NCI-H128 (cell line): ENCODE results near the gene KIF9.
"Not testable (repeated sequence)": the region's sequence is repeated elsewhere in the genome, so short reads cannot be mapped to it uniquely, and the experiment has no call there.

Experiments
- DNase-seq: peaks from one replicate; lab custom pipeline; 2025; ENCODE audit not compliant: unreplicated experiment; lab: John Stamatoyannopoulos, UW

Gene KIF9

GRCh38 chr3:47256331-47256730 is 26.3 kb downstream of the KIF9 start:
- DNase-seq, result not testable (repeated sequence)

DNA sequence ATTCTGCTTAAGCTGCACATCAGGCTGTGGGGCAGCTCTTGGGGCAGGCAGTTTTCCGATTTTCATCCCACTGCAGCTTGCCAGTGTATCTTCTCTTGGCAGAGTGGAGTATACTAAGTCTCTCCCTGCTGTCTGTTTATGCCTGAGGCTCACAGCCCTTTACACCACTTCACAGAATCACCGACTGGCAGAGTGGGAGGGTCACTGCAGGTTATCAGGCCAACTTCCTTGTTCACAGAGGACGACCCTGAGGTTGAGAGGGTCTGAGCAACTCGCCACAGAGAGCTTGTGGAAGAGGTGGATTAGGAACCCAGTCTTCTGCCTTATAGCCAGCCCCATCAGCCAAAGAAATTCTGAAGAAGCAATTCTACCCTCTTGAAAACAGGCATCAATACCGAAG is 30.9 kb downstream of the KIF9 start:
- no peak for DNase-seq

- not testable (repeated sequence) for DNase-seq
Measured at GRCh38 chr3:47251085-47251484, 31.5 kb downstream of the KIF9 start.

DNA sequence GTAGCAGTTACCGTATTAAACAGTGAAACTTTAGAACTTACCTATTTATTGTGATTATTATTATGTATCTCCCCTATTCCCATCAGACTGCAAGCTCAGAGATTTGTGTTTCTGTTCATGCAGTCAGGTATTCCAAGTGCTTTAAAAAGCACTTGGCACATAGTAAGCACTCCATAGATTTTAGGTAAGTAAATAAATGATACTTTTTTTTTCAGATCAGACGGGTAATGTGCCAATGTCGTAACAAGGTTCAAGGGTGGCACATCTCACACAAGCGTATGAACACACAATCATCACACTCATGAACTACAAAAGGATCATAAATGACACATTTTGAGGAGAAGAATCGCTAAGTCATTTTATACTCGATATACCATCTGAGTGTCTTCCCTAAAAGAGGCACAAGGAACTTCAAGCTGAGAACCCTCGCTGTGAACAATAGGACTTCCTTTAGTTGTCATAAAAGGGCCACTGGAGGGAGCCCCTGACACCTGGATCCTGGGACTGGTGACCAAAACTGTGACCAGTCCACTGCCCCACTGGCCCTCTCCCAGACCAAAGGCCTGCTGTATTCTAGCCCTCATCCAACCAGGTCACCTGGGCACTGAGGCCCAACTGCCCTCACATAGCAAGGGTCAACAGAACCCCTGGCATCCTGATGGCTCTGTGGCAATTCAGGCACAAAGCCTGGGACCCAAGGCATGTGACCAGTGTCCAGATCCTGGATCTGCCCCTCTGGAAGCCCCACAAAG is 32.1 kb downstream of the KIF9 start:
- DNase-seq, result no peak

GRCh38 chr3:47247131-47248064 is 35.2 kb downstream of the KIF9 start:
- DNase-seq, result no peak

DNA sequence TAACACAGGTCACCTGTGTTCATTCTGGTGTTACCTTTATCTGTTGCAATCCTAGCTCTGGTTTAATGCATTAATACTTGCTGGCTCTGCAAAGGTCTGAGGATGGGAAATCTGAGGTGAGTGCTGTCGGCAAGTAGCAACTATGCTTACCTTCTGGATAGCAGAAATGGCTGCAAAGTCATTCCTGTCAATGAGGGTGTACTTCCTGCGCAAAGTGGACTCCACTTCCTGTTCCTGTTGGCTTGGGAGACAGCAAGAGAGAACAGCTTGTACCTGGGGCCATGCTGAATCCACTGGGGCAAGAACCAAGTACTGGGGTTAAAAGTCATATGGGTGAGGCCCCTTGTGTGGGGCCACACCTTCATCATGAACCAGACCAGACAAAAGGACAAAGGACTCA is 37.3 kb downstream of the KIF9 start:
- DNase-seq, result no peak

GRCh38 chr3:47244531-47245100 is 38.0 kb downstream of the KIF9 start:
- no peak for DNase-seq

DNA sequence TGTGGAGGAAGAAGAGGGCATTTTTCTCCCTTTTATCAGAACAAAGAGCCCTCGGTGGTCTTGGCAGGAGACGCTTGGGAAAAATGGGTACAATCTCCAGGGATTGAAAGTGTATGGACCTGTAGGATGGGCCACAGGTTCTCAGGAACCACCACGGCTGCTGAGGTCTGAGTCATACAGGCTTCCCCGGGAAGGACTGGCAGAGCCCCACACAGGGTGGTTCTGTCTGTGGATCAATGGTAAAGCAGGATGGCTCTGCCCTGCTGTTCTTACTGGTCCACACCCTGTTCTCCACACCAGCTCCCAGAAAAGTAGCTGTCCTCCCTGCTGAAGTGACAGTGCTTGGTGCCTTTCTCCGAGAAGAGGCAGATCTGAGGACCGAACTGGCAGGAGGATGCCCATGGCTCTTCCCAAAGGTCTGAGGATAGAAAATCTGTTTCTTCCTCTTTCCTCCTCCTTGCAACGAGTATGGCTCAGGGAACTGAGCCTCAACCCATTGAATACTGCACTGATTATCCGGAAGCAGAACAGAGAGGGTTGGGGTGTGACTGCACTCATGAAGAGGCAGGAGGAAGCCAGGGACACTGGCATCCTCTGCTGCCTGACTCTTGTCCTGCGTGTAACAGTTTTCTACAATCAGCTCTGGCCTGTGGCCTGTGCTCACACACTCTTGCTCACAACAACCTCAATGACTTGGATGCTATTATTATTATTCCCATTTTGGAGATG is 39.0 kb downstream of the KIF9 start:
- no peak for DNase-seq

DNA sequence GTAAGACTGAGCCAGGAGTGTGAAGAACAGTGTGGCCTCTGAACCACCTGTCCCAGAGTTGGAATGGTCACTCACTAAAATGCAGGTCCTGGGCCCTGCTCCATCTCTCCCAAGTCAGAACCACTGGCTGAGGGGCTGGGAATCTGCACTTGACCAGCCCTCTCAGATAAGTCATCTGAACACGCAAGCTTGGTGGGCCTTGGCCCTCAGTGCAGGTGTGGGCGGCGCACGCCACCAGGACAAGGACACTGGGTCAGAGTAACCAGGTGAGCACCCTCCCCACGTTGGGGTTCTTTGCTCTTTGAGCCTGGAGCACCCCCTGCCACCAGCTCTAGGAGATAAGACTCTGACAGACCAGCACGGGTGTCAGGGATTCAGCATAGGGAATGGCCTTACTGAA is 42.7 kb downstream of the KIF9 start:
- DNase-seq, result no peak

DNA sequence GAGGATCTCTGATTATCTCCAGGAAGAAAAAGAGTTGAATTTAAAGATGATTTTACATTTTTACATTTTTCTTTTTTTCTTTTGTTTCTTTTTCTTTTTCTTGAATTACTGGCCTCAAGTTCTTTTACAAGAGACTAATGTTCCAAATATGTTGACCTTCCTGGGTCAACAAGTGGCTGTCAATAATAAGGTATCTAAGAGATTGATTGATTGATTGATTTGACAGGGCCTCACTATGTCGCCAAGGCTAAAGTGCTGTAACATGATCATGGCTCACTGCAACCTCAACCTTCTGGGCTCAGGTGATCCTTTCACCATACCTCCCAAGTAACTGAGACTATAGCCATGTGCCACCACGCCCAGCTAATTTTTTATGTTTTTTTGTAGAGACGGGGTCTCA is 44.6 kb downstream of the KIF9 start:
- DNase-seq, result no peak

- no peak for DNase-seq
Measured at GRCh38 chr3:47228088-47228487, 54.5 kb downstream of the KIF9 start.

DNA sequence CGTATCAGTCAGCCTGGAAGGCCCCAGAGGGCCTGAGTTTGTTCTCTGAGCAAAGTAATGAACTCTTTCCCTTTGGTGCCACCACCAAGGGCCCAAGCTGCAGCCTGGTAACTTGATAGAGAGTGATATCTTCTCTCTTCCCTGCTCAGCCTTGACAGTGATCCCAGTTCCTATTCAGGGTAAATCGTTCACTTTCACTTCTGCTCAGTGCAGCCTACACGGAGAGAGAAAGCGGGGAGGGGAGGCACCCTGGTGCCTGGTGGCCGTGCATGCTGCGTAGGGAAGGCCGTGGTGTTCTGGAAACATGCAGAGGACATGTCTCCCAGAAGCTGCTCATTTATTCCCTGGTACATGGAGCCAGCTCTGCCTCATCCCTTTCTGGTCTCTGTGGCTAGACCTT is 54.9 kb downstream of the KIF9 start:
- no peak for DNase-seq

DNA sequence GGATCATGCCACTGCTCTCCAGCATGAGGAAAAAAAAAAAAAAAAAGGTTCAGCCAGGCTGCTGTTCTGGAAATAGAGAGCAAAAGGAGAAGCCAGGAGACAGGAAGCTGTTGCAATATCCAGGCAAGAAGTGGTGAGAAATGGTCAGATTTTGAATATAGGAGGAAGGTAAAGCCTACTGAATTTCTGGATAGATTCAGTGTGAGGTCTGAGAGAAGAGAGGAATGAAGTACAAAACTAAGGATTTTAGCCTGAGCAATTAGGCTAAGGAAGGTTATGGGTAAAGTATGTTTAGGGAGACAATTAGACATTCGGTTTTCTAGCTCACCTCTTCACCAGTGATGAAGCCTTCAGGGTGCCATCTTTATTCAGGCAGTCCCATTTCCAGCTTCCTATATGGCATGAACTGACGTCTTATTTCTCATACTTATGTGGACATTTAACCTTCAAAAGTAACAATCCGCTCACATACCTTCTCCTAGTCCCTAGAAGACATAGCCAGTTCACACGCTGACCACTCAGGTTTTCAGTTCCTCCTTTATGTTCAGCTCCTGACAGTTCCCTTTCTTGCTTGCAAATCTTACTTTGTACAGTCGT is 57.2 kb downstream of the KIF9 start:
- no peak for DNase-seq

GRCh38 chr3:47223755-47224154 is 58.8 kb downstream of the KIF9 start:
- DNase-seq, result no peak

- no peak for DNase-seq
Measured at GRCh38 chr3:47221798-47222197, 60.8 kb downstream of the KIF9 start.

DNA sequence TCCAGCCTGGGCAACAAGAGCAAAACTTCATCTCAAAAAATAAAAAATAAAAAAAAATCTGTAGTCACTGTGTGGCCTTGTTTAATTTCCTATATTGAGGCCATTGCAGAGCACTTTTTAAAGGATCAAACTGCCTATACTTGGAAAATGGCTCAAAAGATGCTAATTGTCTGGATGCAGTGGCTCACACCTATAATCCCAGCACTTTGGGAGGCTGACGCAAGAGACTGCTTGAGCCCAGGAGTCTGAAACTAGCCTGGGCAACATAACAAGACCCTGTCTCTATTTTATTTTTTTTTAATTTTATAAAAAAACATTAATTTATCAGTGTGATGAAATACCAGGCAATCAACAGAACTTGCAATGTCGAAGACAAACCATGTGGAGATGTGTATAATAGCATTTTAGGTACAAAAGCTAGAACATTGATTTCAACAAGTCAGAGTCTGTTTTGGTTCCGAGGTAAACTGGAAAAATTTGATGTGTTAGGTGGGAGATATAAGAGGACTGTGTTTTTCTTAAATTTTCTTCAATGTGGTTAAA is 71.7 kb downstream of the KIF9 start:
- no peak for DNase-seq

GRCh38 chr3:47206022-47206421 is 76.6 kb downstream of the KIF9 start:
- not testable (repeated sequence) for DNase-seq

DNA sequence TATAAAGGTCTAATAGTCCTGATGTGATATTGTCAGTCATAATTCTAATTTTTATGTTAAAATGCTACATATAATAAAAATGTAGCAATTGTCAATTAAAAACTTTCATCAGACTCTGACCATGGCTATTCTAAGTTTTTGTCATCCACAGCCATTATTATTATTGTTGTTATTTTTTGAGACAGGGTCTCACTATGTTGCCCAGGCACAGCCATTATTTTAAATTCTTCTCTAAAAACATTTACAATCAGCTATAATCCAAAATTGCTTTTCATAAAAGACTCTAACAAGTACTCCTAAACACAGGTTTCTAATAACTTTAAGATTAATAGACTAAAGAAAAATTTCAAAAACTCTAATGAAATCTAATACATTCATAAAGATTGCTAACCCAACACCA is 77.7 kb downstream of the KIF9 start:
- DNase-seq, result no peak

GRCh38 chr3:47202542-47202941 is 80.1 kb downstream of the KIF9 start:
- DNase-seq, result no peak

DNA sequence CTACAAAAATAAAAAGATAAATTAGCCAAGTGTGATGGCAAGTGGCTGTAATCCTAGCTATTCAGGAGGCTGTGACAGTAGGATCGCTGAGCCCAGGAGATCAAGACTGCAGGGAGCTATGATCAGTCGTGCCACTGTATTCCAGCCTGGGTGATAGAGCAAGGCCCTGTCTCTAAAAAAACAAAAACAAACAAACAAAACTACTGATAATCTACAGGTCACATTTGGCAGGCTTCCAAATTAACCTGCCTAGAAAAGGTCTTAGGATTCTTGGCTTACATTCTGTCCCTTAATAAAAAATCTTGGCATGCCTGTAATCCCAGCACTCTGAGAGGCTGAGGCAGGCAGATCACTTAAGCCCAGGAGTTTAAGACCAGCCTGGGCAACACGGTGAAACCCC is 85.3 kb downstream of the KIF9 start:
- DNase-seq, result no peak

DNA sequence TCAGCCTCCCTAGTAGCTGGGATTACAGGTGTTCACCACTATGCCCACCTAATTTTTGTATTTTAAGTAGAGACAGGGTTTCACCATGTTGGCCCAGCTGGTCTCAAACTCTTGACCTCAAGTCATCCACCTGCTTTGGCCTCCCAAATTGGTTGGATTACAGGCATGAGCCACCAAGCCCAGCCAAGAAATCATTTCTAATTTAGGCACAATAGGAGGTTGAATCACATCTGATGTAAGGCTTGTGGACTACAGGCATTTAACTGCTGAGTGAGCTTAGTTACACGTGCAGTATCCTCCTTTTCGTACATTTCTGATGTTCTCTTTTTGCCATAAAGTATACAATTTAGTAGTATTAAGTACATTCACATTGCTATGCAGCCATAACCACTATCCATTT is 87.6 kb downstream of the KIF9 start:
- DNase-seq, result no peak
